ENCODE results near the gene USP4.

Gene USP4

GRCh38 chr3:49300595-49300994, 39.3 kb downstream of the USP4 start:
- no peak for DNase-seq
- no peaks in the 10 kb centered on the region for H3K4me1 Mint-ChIP-seq (ENCODE audit: low read depth in 2 of 2)
- no peaks in the 10 kb centered on the region for H3K9me3 Mint-ChIP-seq
- no peak for ATAC-seq (replicated peaks)
- H3K27ac Mint-ChIP-seq = no peak overlapping the region
- H3K27me3 Mint-ChIP-seq = no peaks in the 10 kb centered on the region
- H3K4me3 Mint-ChIP-seq = no peak overlapping the region
- peaks cover 90% of the 10 kb centered on the region for H3K36me3 Mint-ChIP-seq (ENCODE audit: insufficient read depth)

- no peaks in the 10 kb centered on the region for H3K9me3 Mint-ChIP-seq
- peaks cover 91% of the 10 kb centered on the region for H3K36me3 Mint-ChIP-seq (ENCODE audit: insufficient read depth)
- peak overlapping the region in 1 of 2 donors; percentile 56 for H3K27ac Mint-ChIP-seq
- H3K4me1 Mint-ChIP-seq (ENCODE audit: low read depth in 2 of 2) = no peaks in the 10 kb centered on the region
- H3K27me3 Mint-ChIP-seq = no peaks in the 10 kb centered on the region
- H3K4me3 Mint-ChIP-seq = no peak overlapping the region
- ATAC-seq (replicated peaks) = no peak
- DNase-seq = no peak
Measured at GRCh38 chr3:49298511-49298910, 41.3 kb downstream of the USP4 start.

GRCh38 chr3:49296781-49297411, 43.0 kb downstream of the USP4 start:
- H3K4me3 Mint-ChIP-seq = no peak overlapping the region
- peaks cover 92% of the 10 kb centered on the region for H3K36me3 Mint-ChIP-seq (ENCODE audit: insufficient read depth)
- H3K27ac Mint-ChIP-seq = peak overlapping the region; percentile 23 to 82
- no peaks in the 10 kb centered on the region for H3K27me3 Mint-ChIP-seq
- DNase-seq = no peak
- H3K9me3 Mint-ChIP-seq = no peaks in the 10 kb centered on the region
- no peak for ATAC-seq (replicated peaks)
- no peaks in the 10 kb centered on the region for H3K4me1 Mint-ChIP-seq (ENCODE audit: low read depth in 2 of 2)

GRCh38 chr3:49295489-49296058, 44.3 kb downstream of the USP4 start:
- Mint-ChIP-seq H3K27ac (peak overlapping the region in 1 of 2 donors; percentile 23), H3K36me3 (ENCODE audit: insufficient read depth) (peaks cover 86% of the 10 kb centered on the region)

GRCh38 chr3:49294343-49294742, 45.5 kb downstream of the USP4 start:
- no peaks in the 10 kb centered on the region for H3K27me3 Mint-ChIP-seq
- ATAC-seq (replicated peaks) (no peak), DNase-seq (no peak)
- no peak overlapping the region for H3K4me3 Mint-ChIP-seq
- no peaks in the 10 kb centered on the region for H3K9me3 Mint-ChIP-seq
- H3K36me3 Mint-ChIP-seq (ENCODE audit: insufficient read depth) = peaks cover 86% of the 10 kb centered on the region
- H3K4me1 Mint-ChIP-seq (ENCODE audit: low read depth in 2 of 2) = no peaks in the 10 kb centered on the region
- H3K27ac Mint-ChIP-seq = no peak overlapping the region

More at GRCh38 chr3:49295489-49296058, 44.3 kb downstream of the USP4 start:
- DNase-seq (peak in 2 of 3 experiments; percentile 8 to 21), ATAC-seq (replicated peaks) (peak; percentile 44)
- H3K9me3 Mint-ChIP-seq = no peaks in the 10 kb centered on the region
- H3K27me3 Mint-ChIP-seq = no peaks in the 10 kb centered on the region
- H3K4me3 Mint-ChIP-seq = no peak overlapping the region
- H3K4me1 Mint-ChIP-seq (ENCODE audit: low read depth in 2 of 2) = no peaks in the 10 kb centered on the region

- Mint-ChIP-seq H3K27me3 (no peaks in the 10 kb centered on the region), H3K4me1 (ENCODE audit: low read depth in 2 of 2) (no peaks in the 10 kb centered on the region), H3K36me3 (ENCODE audit: insufficient read depth) (peaks cover 84% of the 10 kb centered on the region), H3K4me3 (no peak overlapping the region), H3K27ac (no peak overlapping the region), H3K9me3 (no peaks in the 10 kb centered on the region)
- DNase-seq (no peak), ATAC-seq (replicated peaks) (no peak)
Measured at GRCh38 chr3:49283997-49284396, 55.9 kb downstream of the USP4 start.

- ATAC-seq (replicated peaks) (no peak), DNase-seq (no peak)
- Mint-ChIP-seq H3K4me1 (ENCODE audit: low read depth in 2 of 2) (peaks cover 16 to 22% of the 10 kb centered on the region in 2 donors), H3K9me3 (no peaks in the 10 kb centered on the region), H3K27ac (no peak overlapping the region), H3K27me3 (no peaks in the 10 kb centered on the region), H3K4me3 (no peak overlapping the region), H3K36me3 (ENCODE audit: insufficient read depth) (peaks cover 49% of the 10 kb centered on the region)
Measured at GRCh38 chr3:49279376-49279775, 60.5 kb downstream of the USP4 start.

- Mint-ChIP-seq H3K27ac (peak overlapping the region in 1 of 2 donors; percentile 88), H3K4me3 (no peak overlapping the region), H3K4me1 (ENCODE audit: low read depth in 2 of 2) (peaks cover 16 to 22% of the 10 kb centered on the region in 2 donors), H3K36me3 (ENCODE audit: insufficient read depth) (peaks cover 41% of the 10 kb centered on the region), H3K27me3 (no peaks in the 10 kb centered on the region), H3K9me3 (no peaks in the 10 kb centered on the region)
- DNase-seq (no peak), ATAC-seq (replicated peaks) (no peak)
Measured at GRCh38 chr3:49278548-49278947, 61.3 kb downstream of the USP4 start.

- ATAC-seq (replicated peaks) (peak; percentile 16), DNase-seq (no peak)
- Mint-ChIP-seq H3K36me3 (ENCODE audit: insufficient read depth) (peaks cover 35% of the 10 kb centered on the region), H3K27ac (peak overlapping the region; percentile 88 to 94), H3K4me1 (ENCODE audit: low read depth in 2 of 2) (peaks cover 16 to 22% of the 10 kb centered on the region in 2 donors), H3K4me3 (peak overlapping the region; percentile 78 to 88), H3K27me3 (no peaks in the 10 kb centered on the region), H3K9me3 (no peaks in the 10 kb centered on the region)
Measured at GRCh38 chr3:49277383-49277775, 62.5 kb downstream of the USP4 start.

- Mint-ChIP-seq H3K4me1 (ENCODE audit: low read depth in 2 of 2) (peaks cover 16 to 22% of the 10 kb centered on the region in 2 donors), H3K9me3 (no peaks in the 10 kb centered on the region), H3K27ac (peak within 1 kb of the TSS; percentile 88 to 94), H3K27me3 (no peaks in the 10 kb centered on the region), H3K4me3 (peak within 1 kb of the TSS; percentile 78 to 88), H3K36me3 (ENCODE audit: insufficient read depth) (peaks cover 31% of the 10 kb centered on the region)
- peak; percentile 50 to 56 (median 53) for DNase-seq
- ATAC-seq (replicated peaks) = peak; percentile 88
Measured at GRCh38 chr3:49276475-49277382, 63.1 kb downstream of the USP4 start, which contains the start of gene C3orf62. Gene C3orf62, minus strand, starts transcription at chr3:49277232. Its CDS starts 360 bp downstream, at chr3:49276872.

- Mint-ChIP-seq H3K9me3 (no peaks in the 10 kb centered on the region), H3K27ac (no peak overlapping the region), H3K27me3 (no peaks in the 10 kb centered on the region), H3K4me1 (ENCODE audit: low read depth in 2 of 2) (peaks cover 16 to 22% of the 10 kb centered on the region in 2 donors), H3K36me3 (ENCODE audit: insufficient read depth) (peaks cover 14% of the 10 kb centered on the region), H3K4me3 (no peak overlapping the region)
- DNase-seq (no peak), ATAC-seq (replicated peaks) (no peak)
Measured at GRCh38 chr3:49273825-49274532, 65.9 kb downstream of the USP4 start.

- no peaks in the 10 kb centered on the region for H3K27me3 Mint-ChIP-seq
- no peak overlapping the region for H3K27ac Mint-ChIP-seq
- DNase-seq (no peak), ATAC-seq (replicated peaks) (no peak)
- peaks cover 5% of the 10 kb centered on the region for H3K36me3 Mint-ChIP-seq (ENCODE audit: insufficient read depth)
- H3K4me3 Mint-ChIP-seq = no peak overlapping the region
- H3K4me1 Mint-ChIP-seq (ENCODE audit: low read depth in 2 of 2) = peaks cover 3 to 5% of the 10 kb centered on the region in 2 donors
- H3K9me3 Mint-ChIP-seq = no peaks in the 10 kb centered on the region
Measured at GRCh38 chr3:49271047-49271446, 68.8 kb downstream of the USP4 start.

- ATAC-seq (replicated peaks) (no peak), DNase-seq (no peak)
- H3K36me3 Mint-ChIP-seq (ENCODE audit: insufficient read depth) = peaks cover 8% of the 10 kb centered on the region
- no peaks in the 10 kb centered on the region for H3K4me1 Mint-ChIP-seq (ENCODE audit: low read depth in 2 of 2)
- H3K27me3 Mint-ChIP-seq = no peaks in the 10 kb centered on the region
- H3K9me3 Mint-ChIP-seq = no peaks in the 10 kb centered on the region
- H3K4me3 Mint-ChIP-seq = no peak overlapping the region
- no peak overlapping the region for H3K27ac Mint-ChIP-seq
Measured at GRCh38 chr3:49270156-49270500, 69.7 kb downstream of the USP4 start.
